Measurements from ENCODE around the gene ZCCHC14. TPM values are rescaled to one million over a fixed set of nuclear protein-coding genes. Genes with fewer than 3 reads are reported as not detected.
"Not testable (repeated sequence)": the region's sequence is repeated elsewhere in the genome, so short reads cannot be mapped to it uniquely, and the experiment has no call there.

ZCCHC14 gene
- total RNA-seq, 2 experiments from 2014 or later = 12.4 to 13.9 TPM

DNA sequence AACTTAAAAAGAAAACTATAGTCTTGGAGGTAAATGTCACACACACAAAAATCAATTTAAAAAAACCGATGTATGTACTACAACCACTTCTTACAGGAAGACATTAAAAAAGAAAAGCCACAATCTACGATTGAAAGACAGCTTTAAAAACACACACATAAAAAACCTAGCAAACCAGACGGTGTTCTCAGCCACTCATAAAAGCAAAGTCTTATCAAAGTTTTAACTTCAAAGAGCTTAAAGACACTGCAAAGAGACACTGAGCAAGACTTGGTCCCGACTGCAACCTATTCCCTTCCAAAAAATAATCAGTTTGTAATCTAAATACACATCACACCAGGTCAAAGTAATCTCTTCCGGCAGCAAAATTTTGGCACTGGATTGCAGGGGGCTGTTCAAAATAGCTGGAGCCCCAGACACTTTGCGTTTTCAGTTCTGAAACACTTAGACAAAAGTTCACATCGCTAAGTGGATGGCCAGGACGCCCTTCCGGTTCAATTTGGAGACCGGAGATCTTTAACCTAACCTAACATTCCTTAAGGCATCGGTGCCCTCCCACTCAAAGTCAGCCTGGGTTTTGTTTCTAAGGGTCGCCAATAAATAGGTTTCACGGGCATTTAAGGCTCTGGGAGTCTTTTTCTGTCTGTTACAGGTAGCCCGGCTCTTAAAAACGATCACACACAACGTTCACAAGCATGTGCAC is 2.6 kb downstream of the ZCCHC14 start:
- CTCF ChIA-PET = no interaction called here
- H3K36me3 Mint-ChIP-seq (ENCODE audit: low read depth) = peaks cover 26% of the 10 kb centered on the region
- peak overlapping the region; percentile 76 for H3K4me3 Mint-ChIP-seq
- intact Hi-C loops (cut with micrococcal nuclease) = loop anchor here (2.0 to 10.0 kb wide), 4 partner anchors 53 to 935 kb away; partner anchors contain the start of gene MTHFSD
- H3K27ac Mint-ChIP-seq = peak overlapping the region; percentile 75
- H3K27me3 Mint-ChIP-seq (ENCODE audit: low read depth) = no peaks in the 10 kb centered on the region
- DNase-seq = peak; percentile 26
- peaks cover 59% of the 10 kb centered on the region for H3K4me1 Mint-ChIP-seq (ENCODE audit: low read depth)
- H3K9me3 Mint-ChIP-seq = no peaks in the 10 kb centered on the region

DNA sequence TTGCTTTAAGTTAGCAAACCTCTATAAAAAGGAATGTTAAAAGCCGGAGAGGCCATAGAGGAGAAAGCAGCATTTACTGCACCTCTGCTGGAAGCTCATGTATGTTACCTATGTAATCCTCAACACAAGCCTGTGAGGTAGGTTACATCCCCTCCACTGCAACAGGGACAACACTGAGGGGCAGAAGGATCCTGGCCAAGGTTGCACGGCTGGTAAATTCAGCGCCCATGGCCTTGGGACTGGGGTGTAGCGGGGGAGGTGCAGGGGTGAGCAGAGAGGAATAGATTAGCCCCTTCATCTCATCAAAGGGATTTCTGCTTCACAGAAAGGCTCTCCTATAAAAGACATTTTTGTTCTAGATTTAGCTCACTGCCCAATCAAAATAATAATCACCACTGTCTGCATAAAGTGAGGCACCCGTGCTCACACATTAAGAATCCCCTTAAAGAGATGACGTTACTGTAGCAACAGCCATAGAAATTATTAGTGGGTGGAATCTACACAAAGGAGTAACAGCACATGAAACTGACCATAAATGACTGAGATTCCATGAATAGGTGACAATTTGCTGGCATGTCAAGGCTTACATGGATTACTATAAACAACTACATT is 3.3 kb downstream of the ZCCHC14 start:
- no peak for DNase-seq
- peak overlapping the region; percentile 75 for H3K27ac Mint-ChIP-seq
- H3K4me3 Mint-ChIP-seq = peak overlapping the region; percentile 76
- peaks cover 29% of the 10 kb centered on the region for H3K36me3 Mint-ChIP-seq (ENCODE audit: low read depth)
- no peaks in the 10 kb centered on the region for H3K9me3 Mint-ChIP-seq
- H3K27me3 Mint-ChIP-seq (ENCODE audit: low read depth) = no peaks in the 10 kb centered on the region
- H3K4me1 Mint-ChIP-seq (ENCODE audit: low read depth) = peaks cover 65% of the 10 kb centered on the region
- intact Hi-C loops (cut with micrococcal nuclease) = loop anchor here (2.0 to 10.0 kb wide), 4 partner anchors 53 to 935 kb away; partner anchors contain the start of gene MTHFSD
- CTCF ChIA-PET = interaction anchor here (1.2 kb wide), 2 partner anchors 28 to 146 kb away, joined by 3 to 4 read pairs; no protein-coding TSS in a partner anchor

DNA sequence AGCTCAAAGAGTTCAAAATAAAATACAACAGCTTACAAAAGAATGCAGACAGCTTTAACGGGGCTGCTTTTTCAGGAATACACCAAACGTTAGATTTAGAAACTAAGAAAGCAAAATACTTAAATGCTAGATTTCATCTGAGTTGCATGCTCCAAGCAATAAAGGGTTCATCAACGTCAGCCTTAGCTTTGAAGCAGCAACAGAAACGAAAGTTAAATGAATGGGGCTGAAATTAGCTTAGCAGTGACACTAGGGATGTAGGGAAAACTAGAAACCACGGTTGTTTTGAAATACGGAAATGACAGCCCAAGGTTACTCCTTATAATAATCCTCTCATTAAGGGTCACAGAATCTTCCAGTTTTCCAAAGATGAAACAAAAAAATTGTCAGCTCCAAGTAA is 3.9 kb downstream of the ZCCHC14 start:
- DNase-seq; intact Hi-C loops (cut with micrococcal nuclease); H3K9me3 Mint-ChIP-seq; H3K27me3 Mint-ChIP-seq (ENCODE audit: low read depth): not testable (repeated sequence)
- Mint-ChIP-seq H3K27ac (peak overlapping the region; percentile 75), H3K4me3 (peak overlapping the region; percentile 76), H3K4me1 (ENCODE audit: low read depth) (peaks cover 71% of the 10 kb centered on the region), H3K36me3 (ENCODE audit: low read depth) (peaks cover 33% of the 10 kb centered on the region)
- CTCF ChIA-PET = interaction anchor here (1.2 kb wide), 2 partner anchors 27 to 147 kb away, joined by 3 to 4 read pairs; no protein-coding TSS in a partner anchor

DNA sequence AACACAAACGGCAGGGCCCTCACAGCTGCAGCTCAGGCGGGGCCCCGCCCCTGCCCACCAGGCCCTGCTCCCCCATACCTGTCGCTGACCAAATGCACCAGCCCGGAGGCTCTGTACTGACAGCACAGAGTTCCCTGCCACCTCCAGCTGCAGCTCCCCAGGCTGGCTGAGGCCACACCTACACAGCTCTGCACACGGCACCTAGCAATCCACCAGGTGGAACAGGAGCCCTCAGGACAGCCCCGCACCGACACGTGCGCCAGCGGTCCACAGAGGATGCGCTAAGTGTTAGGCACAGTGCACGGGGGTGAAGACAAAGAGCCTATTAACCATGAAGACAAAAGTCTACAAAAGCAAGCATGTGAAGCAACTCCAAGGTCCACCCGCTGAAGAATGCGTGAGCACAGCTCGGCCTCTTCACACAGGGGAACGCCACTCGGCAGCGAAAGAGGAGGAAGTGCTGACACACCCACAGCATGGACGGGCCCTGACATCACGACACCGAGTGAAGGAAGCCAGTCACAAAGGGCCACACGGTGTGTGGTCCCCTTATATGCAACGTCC is 5.4 kb downstream of the ZCCHC14 start:
- no peaks in the 10 kb centered on the region for H3K27me3 Mint-ChIP-seq (ENCODE audit: low read depth)
- DNase-seq = peak; percentile 52
- CTCF ChIA-PET = interaction anchor here (1.3 kb wide), 1 partner anchor 93 kb away, joined by 3 read pairs; no protein-coding TSS in a partner anchor
- H3K27ac Mint-ChIP-seq = no peak overlapping the region
- peak overlapping the region; percentile 55 for H3K4me3 Mint-ChIP-seq
- peaks cover 76% of the 10 kb centered on the region for H3K4me1 Mint-ChIP-seq (ENCODE audit: low read depth)
- no peaks in the 10 kb centered on the region for H3K9me3 Mint-ChIP-seq
- H3K36me3 Mint-ChIP-seq (ENCODE audit: low read depth) = peaks cover 38% of the 10 kb centered on the region
- intact Hi-C loops (cut with micrococcal nuclease) = no loop called here

DNA sequence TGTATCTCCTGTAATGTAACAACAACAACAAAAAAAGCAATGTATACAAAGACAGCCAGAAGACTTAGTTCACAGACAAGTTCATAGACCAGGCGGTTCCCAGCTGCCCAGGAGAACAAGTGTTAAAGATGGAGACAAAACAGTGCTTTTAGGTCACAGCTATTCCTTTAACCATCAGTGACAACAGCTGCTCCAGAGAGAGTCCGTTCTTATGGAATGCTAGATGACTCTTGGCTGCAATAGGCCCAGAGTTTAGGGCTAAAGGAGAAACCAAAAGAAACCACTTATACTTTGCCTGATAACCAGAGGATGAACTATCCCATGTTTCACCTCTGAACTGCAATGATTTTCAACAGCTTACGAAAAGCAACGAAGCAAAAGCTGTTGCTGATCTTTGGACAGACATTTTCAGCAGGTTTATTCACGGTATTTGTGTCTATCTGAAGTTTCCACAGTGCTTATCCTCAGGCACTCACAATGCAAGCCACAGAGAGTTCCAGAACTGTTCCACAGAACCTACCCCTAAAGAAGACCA is 6.0 kb downstream of the ZCCHC14 start:
- intact Hi-C loops (cut with micrococcal nuclease) = no loop called here
- no peaks in the 10 kb centered on the region for H3K27me3 Mint-ChIP-seq (ENCODE audit: low read depth)
- H3K4me3 Mint-ChIP-seq = peak overlapping the region; percentile 55
- no peaks in the 10 kb centered on the region for H3K9me3 Mint-ChIP-seq
- no peak for DNase-seq
- H3K36me3 Mint-ChIP-seq (ENCODE audit: low read depth) = peaks cover 42% of the 10 kb centered on the region
- CTCF ChIA-PET = interaction anchor here (0.7 to 1.3 kb wide), 2 partner anchors 92 to 148 kb away, joined by 3 read pairs; no protein-coding TSS in a partner anchor
- H3K4me1 Mint-ChIP-seq (ENCODE audit: low read depth) = peaks cover 83% of the 10 kb centered on the region
- peak overlapping the region; percentile 95 for H3K27ac Mint-ChIP-seq

DNA sequence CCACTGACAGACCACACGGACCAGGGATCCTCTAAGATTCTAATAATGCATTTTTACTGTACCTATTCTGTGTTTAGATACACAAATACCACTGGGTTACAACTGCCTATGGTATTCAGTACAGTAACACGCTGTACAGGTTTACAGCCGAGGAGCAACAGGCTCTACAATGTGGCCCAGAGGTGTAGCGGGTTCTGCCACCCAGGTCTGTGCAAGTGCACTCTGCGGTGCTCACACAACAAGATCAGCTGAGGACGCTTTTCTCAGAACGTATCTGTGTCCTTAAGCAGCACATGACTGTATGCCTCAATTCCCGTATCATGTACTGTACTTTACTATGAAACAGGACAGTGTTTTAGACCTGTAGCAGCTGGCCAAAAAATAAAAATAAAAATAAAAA is 6.5 kb downstream of the ZCCHC14 start:
- Mint-ChIP-seq H3K4me3 (peak overlapping the region; percentile 57), H3K36me3 (ENCODE audit: low read depth) (peaks cover 40% of the 10 kb centered on the region), H3K9me3 (no peaks in the 10 kb centered on the region), H3K4me1 (ENCODE audit: low read depth) (peaks cover 84% of the 10 kb centered on the region), H3K27me3 (ENCODE audit: low read depth) (no peaks in the 10 kb centered on the region), H3K27ac (peak overlapping the region; percentile 95)
- CTCF ChIA-PET = interaction anchor here (0.7 to 1.3 kb wide), 2 partner anchors 92 to 149 kb away, joined by 3 read pairs; no protein-coding TSS in a partner anchor
- intact Hi-C loops (cut with micrococcal nuclease) = no loop called here
- DNase-seq = no peak

DNA sequence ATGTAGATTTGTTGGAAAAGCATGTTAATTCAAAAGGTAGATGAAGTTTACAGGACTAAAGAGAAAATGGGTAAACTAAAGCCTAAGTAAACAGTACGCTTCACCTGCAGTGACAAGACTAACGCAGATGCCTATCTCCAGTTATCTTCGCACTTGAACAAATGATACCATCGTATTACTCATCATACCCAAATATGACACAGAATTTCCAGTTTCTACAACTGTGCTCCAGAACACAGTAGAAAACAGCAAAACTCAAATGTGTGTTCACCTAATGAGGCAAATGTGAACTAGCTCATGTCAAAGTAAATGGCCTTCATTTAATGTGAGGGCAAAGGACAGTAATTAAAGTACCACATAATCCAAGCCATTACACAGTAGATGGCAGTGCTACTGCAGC is 7.0 kb downstream of the ZCCHC14 start:
- intact Hi-C loops (cut with micrococcal nuclease) = loop anchor here (1.0 kb wide), 3 partner anchors 8 to 49 kb away; partner anchors contain the start of gene ZCCHC14
- Mint-ChIP-seq H3K4me1 (ENCODE audit: low read depth) (peaks cover 84% of the 10 kb centered on the region), H3K36me3 (ENCODE audit: low read depth) (peaks cover 38% of the 10 kb centered on the region), H3K27ac (peak overlapping the region; percentile 95), H3K4me3 (peak overlapping the region; percentile 57)
- CTCF ChIA-PET = interaction anchor here (0.6 kb wide), 1 partner anchor 10 kb away, joined by 4 read pairs; no protein-coding TSS in a partner anchor
- DNase-seq; H3K27me3 Mint-ChIP-seq (ENCODE audit: low read depth); H3K9me3 Mint-ChIP-seq: not testable (repeated sequence)

DNA sequence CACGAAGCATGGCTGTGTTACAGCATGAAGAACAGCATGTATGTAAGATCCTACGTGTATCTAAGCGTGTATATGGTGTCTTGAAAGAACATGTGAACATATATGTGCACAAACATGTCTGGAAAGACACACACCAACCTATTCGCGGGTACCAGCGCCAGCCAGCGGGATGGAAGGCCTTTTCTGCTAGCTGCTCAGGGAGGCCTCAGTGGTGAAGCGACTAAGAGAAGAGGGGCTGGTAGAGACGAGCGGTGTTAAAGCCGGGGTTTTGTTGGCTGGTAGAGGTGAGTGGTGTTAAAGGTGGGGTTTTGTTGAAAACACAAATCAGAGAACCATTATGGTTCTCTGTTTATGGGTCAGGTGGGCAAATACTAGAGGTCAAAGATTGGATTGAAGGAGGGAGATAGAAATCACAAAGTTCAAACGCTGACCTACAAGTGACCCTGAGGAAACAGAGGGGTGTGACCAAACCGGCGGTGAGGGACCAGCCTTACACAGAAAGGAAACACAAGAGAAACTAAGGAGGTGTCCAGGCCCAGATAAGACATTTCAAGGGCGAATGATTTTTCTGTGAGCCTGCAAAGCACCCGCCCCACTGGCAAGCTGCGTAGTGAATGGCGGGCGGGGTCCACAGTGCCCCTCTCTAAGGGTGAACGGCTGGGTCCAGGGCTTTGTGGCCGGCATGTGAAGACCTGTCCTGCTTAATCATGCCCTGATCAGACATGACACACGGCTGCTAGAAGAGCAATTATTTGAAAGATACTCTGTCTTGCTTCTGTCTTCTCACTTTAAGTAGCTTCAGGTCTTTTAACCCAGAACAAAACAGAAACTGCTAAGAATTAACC is 8.1 kb downstream of the ZCCHC14 start:
- intact Hi-C loops (cut with micrococcal nuclease) = loop anchor here (1.0 kb wide), 3 partner anchors 9 to 48 kb away; partner anchors contain the start of gene ZCCHC14
- Mint-ChIP-seq H3K4me3 (no peak overlapping the region), H3K4me1 (ENCODE audit: low read depth) (peaks cover 83% of the 10 kb centered on the region), H3K9me3 (no peaks in the 10 kb centered on the region), H3K36me3 (ENCODE audit: low read depth) (peaks cover 30% of the 10 kb centered on the region), H3K27ac (peak overlapping the region; percentile 95), H3K27me3 (ENCODE audit: low read depth) (no peaks in the 10 kb centered on the region)
- CTCF ChIA-PET = interaction anchor here (1.2 kb wide), 1 partner anchor 19 kb away, joined by 3 read pairs; no protein-coding TSS in a partner anchor
- DNase-seq = no peak

DNA sequence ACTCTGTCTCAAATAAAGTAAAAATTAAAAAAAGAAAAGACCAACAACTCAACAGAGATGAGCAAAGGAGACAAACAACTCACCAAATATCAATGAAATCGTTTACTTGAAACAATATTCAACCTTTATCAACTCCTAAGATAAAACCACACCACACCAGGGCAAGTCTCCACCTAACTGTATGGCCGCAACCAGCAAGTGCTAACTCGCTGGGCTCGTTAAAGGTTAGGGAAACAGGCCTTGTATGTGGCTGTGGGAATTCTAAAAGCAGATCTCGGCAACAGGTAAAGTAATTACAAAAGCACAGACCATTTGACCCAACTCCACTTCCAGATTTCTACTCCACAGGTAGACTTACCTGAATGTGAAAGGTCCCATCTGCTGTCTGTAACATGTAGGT is 9.3 kb downstream of the ZCCHC14 start:
- no peak for DNase-seq
- Mint-ChIP-seq H3K9me3 (no peaks in the 10 kb centered on the region), H3K4me1 (ENCODE audit: low read depth) (peaks cover 70% of the 10 kb centered on the region), H3K36me3 (ENCODE audit: low read depth) (peaks cover 24% of the 10 kb centered on the region), H3K4me3 (no peak overlapping the region), H3K27me3 (ENCODE audit: low read depth) (no peaks in the 10 kb centered on the region), H3K27ac (no peak overlapping the region)
- intact Hi-C loops (cut with micrococcal nuclease) = no loop called here
- CTCF ChIA-PET = no interaction called here

DNA sequence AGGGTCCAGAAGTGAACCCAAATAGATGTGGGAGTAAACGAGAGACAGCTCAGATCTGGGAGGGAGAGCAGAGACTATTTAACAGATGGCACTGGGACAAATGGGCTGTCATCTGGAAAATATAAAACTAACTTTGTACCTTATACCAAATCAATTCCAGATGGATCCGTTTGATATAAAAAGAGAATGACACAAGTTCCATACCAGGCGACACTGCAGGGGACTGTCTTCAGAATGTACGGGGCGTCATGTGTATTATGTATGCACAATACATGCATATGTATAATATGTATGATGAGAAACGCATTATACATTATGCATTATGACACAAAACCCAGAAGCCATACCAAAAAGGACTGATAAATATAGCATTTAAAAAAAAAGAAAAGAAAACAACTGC is 10.2 kb downstream of the ZCCHC14 start:
- intact Hi-C loops (cut with micrococcal nuclease); H3K27ac Mint-ChIP-seq; H3K4me3 Mint-ChIP-seq; DNase-seq; H3K27me3 Mint-ChIP-seq (ENCODE audit: low read depth); CTCF ChIA-PET; H3K9me3 Mint-ChIP-seq: not testable (repeated sequence)
- Mint-ChIP-seq H3K4me1 (ENCODE audit: low read depth) (peaks cover 71% of the 10 kb centered on the region), H3K36me3 (ENCODE audit: low read depth) (peaks cover 25% of the 10 kb centered on the region)

DNA sequence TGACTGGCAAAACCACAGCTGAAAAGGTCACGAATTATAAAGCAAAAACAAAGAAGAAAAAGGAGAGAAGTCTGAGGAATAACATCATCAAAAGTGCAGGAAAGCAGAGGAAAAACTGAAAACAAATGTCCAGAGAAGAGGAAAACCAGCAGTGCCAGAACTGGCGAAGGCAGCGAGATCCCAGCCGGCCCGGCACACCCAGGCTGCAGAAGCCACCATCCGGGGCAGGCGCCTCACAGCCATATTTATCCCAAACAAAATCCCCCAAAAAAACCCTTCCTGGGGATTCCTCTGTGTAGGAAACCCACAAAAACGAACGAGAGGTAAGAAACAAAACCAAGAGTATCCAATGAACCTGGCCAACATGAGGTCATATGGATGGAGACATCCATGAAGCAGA is 10.6 kb downstream of the ZCCHC14 start:
- CTCF ChIA-PET = no interaction called here
- Mint-ChIP-seq H3K4me1 (ENCODE audit: low read depth) (peaks cover 70% of the 10 kb centered on the region), H3K27me3 (ENCODE audit: low read depth) (no peaks in the 10 kb centered on the region), H3K36me3 (ENCODE audit: low read depth) (peaks cover 21% of the 10 kb centered on the region), H3K27ac (no peak overlapping the region), H3K4me3 (no peak overlapping the region), H3K9me3 (no peaks in the 10 kb centered on the region)
- intact Hi-C loops (cut with micrococcal nuclease) = no loop called here
- DNase-seq = no peak

Data from activated naive CD4-positive, alpha-beta T cell treated with anti-CD3 and anti-CD28 coated beads for 36 hours (primary cell).